Stimulated activated naive B cell treated with anti-CD40 and anti-IgM and Interleukin-4, amounts not matched to agents 10 μg/mL and 1 μg/mL and 100 μg/mL, for 72 hours (primary cell): Measurements from ENCODE around the gene RALGPS1.
A peak's percentile ranks its signal among the peaks of the same experiment; 100 is the strongest.

Experiments used
- ATAC-seq, 2 donors: fragments of 150-1000 bp; cut with Tn5 transposase; replicated peaks; 2 replicates each; pipeline ENCODE4 v1.10.0; 2021; ENCODE audit warnings: moderate library complexity in 1 of 2
- DNase-seq: peaks from one replicate; pipeline ENCODE4 v3.0.0; 2021
- H3K27ac Mint-ChIP-seq: one replicate; pipeline ENCODE4 v1.8.0; 2022; ENCODE audit warnings: mild to moderate bottlenecking, mixed read lengths
- H3K27me3 Mint-ChIP-seq, 2 donors: one replicate each; pipeline ENCODE4 v1.8.0; 2022; ENCODE audit warnings: mixed read lengths in 2 of 2
- H3K36me3 Mint-ChIP-seq, 2 donors: one replicate each; pipeline ENCODE4 v1.8.0; 2022; ENCODE audit warnings: mixed read lengths in 2 of 2, mild to moderate bottlenecking in 1 of 2
- H3K4me1 Mint-ChIP-seq, 2 donors: one replicate each; pipeline ENCODE4 v1.8.0; 2022; ENCODE audit warnings: mixed read lengths in 2 of 2, mild to moderate bottlenecking in 1 of 2
- H3K4me3 Mint-ChIP-seq, 2 donors: one replicate each; pipeline ENCODE4 v1.8.0; 2022; ENCODE audit warnings: mild to moderate bottlenecking in 2 of 2, mixed read lengths in 2 of 2, moderate library complexity in 1 of 2
- H3K9me3 Mint-ChIP-seq, 2 donors: one replicate each; pipeline ENCODE4 v1.8.0; 2022; ENCODE audit warnings: mixed read lengths in 2 of 2, mild to moderate bottlenecking in 1 of 2

Gene RALGPS1

GRCh38 chr9:127225801-127226625 lies 311.4 kb downstream of the RALGPS1 start:
- peak overlapping the region; percentile 85 to 97 for H3K4me3 Mint-ChIP-seq
- H3K9me3 Mint-ChIP-seq: no peaks in the 10 kb centered on the region
- H3K27me3 Mint-ChIP-seq: peaks cover 7 to 10% of the 10 kb centered on the region in 2 donors
- H3K27ac Mint-ChIP-seq: peak overlapping the region; percentile 90
- H3K36me3 Mint-ChIP-seq: peaks cover 1 to 4% of the 10 kb centered on the region in 2 donors
- peak in 1 of 2 donors; percentile 37 for ATAC-seq
- DNase-seq: peak; percentile 13
- peaks cover 25 to 32% of the 10 kb centered on the region in 2 donors for H3K4me1 Mint-ChIP-seq

GRCh38 chr9:127229691-127230417 lies 315.3 kb downstream of the RALGPS1 start:
- H3K36me3 Mint-ChIP-seq: peaks cover 0 to 1% of the 10 kb centered on the region in 2 donors
- no peaks in the 10 kb centered on the region for H3K9me3 Mint-ChIP-seq

GRCh38 chr9:127231666-127232065 lies 317.1 kb downstream of the RALGPS1 start:
- Mint-ChIP-seq H3K27ac (no peak overlapping the region), H3K4me1 (peaks cover under 1 to 1% of the 10 kb centered on the region in 2 donors), H3K9me3 (no peaks in the 10 kb centered on the region), H3K4me3 (no peak overlapping the region), H3K36me3 (peaks cover 0 to 3% of the 10 kb centered on the region in 2 donors), H3K27me3 (peaks cover 6 to 13% of the 10 kb centered on the region in 2 donors)
- DNase-seq: no peak
- no peak for ATAC-seq

More at GRCh38 chr9:127229691-127230417, 315.3 kb downstream of the RALGPS1 start:
- Mint-ChIP-seq H3K27ac (no peak overlapping the region), H3K4me1 (peaks cover 10 to 12% of the 10 kb centered on the region in 2 donors), H3K4me3 (no peak overlapping the region), H3K27me3 (peaks cover 10% of the 10 kb centered on the region in 2 donors)
- ATAC-seq: no peak
- no peak for DNase-seq

- DNase-seq: no peak
- H3K36me3 Mint-ChIP-seq: peaks cover 0 to 3% of the 10 kb centered on the region in 2 donors
- no peak for ATAC-seq
- H3K27me3 Mint-ChIP-seq: peaks cover 6 to 11% of the 10 kb centered on the region in 2 donors
- no peak overlapping the region for H3K4me3 Mint-ChIP-seq
- H3K27ac Mint-ChIP-seq: no peak overlapping the region
- H3K4me1 Mint-ChIP-seq: no peaks in the 10 kb centered on the region
- H3K9me3 Mint-ChIP-seq: no peaks in the 10 kb centered on the region
These were observed 318.4 kb downstream of the RALGPS1 start for GRCh38 chr9:127232833-127233549.

GRCh38 chr9:127233550-127233949 lies 319.0 kb downstream of the RALGPS1 start:
- H3K9me3 Mint-ChIP-seq: no peaks in the 10 kb centered on the region
- H3K4me1 Mint-ChIP-seq: no peaks in the 10 kb centered on the region
- H3K27me3 Mint-ChIP-seq: peaks cover 6 to 11% of the 10 kb centered on the region in 2 donors
- H3K4me3 Mint-ChIP-seq: no peak overlapping the region
- ATAC-seq (no peak), DNase-seq (no peak)
- H3K36me3 Mint-ChIP-seq: peaks cover 0 to 3% of the 10 kb centered on the region in 2 donors
- H3K27ac Mint-ChIP-seq: no peak overlapping the region

- Mint-ChIP-seq H3K36me3 (peaks cover 0 to 2% of the 10 kb centered on the region in 2 donors), H3K27me3 (peaks cover 4 to 15% of the 10 kb centered on the region in 2 donors), H3K4me1 (no peaks in the 10 kb centered on the region), H3K4me3 (no peak overlapping the region), H3K9me3 (no peaks in the 10 kb centered on the region), H3K27ac (no peak overlapping the region)
- ATAC-seq (no peak), DNase-seq (no peak)
These were observed 319.4 kb downstream of the RALGPS1 start for GRCh38 chr9:127233989-127234388.

GRCh38 chr9:127237801-127238200 lies 323.2 kb downstream of the RALGPS1 start:
- ATAC-seq (no peak), DNase-seq (no peak)
- Mint-ChIP-seq H3K36me3 (peaks cover 0 to 2% of the 10 kb centered on the region in 2 donors), H3K27me3 (peaks cover 0 to 19% of the 10 kb centered on the region in 2 donors), H3K4me3 (no peak overlapping the region), H3K4me1 (no peaks in the 10 kb centered on the region), H3K27ac (peak overlapping the region; percentile 45), H3K9me3 (no peaks in the 10 kb centered on the region)

- ATAC-seq (no peak), DNase-seq (no peak)
- no peak overlapping the region for H3K4me3 Mint-ChIP-seq
- no peak overlapping the region for H3K27ac Mint-ChIP-seq
- peaks cover 10 to 16% of the 10 kb centered on the region in 2 donors for H3K4me1 Mint-ChIP-seq
- H3K36me3 Mint-ChIP-seq: no peaks in the 10 kb centered on the region
- H3K27me3 Mint-ChIP-seq: peaks cover 0 to 13% of the 10 kb centered on the region in 2 donors
- H3K9me3 Mint-ChIP-seq: peaks cover 0 to 1% of the 10 kb centered on the region in 2 donors
These were observed 326.8 kb downstream of the RALGPS1 start for GRCh38 chr9:127241354-127241753.

GRCh38 chr9:127244609-127245601 lies 330.3 kb downstream of the RALGPS1 start:
- Mint-ChIP-seq H3K4me3 (peak overlapping the region; percentile 92 to 96), H3K36me3 (no peaks in the 10 kb centered on the region), H3K9me3 (peaks cover 0 to 1% of the 10 kb centered on the region in 2 donors), H3K4me1 (peaks cover 10 to 17% of the 10 kb centered on the region in 2 donors), H3K27me3 (peaks cover 0 to 6% of the 10 kb centered on the region in 2 donors), H3K27ac (peak overlapping the region; percentile 96)
- ATAC-seq (peak; percentile 100), DNase-seq (peak; percentile 94)

- peaks cover 10 to 17% of the 10 kb centered on the region in 2 donors for H3K4me1 Mint-ChIP-seq
- H3K4me3 Mint-ChIP-seq: peak overlapping the region; percentile 92 to 96
- no peak overlapping the region for H3K27ac Mint-ChIP-seq
- ATAC-seq: no peak
- peaks cover 0 to 6% of the 10 kb centered on the region in 2 donors for H3K27me3 Mint-ChIP-seq
- no peak for DNase-seq
- H3K9me3 Mint-ChIP-seq: peaks cover 0 to 1% of the 10 kb centered on the region in 2 donors
- H3K36me3 Mint-ChIP-seq: peaks cover 0 to 2% of the 10 kb centered on the region in 2 donors
These were observed 331.1 kb downstream of the RALGPS1 start for GRCh38 chr9:127245637-127246164.

- no peak overlapping the region for H3K4me3 Mint-ChIP-seq
- no peak for DNase-seq
- peaks cover 10 to 17% of the 10 kb centered on the region in 2 donors for H3K4me1 Mint-ChIP-seq
- H3K36me3 Mint-ChIP-seq: peaks cover 0 to 2% of the 10 kb centered on the region in 2 donors
- no peak for ATAC-seq
- H3K27me3 Mint-ChIP-seq: peaks cover 0 to 7% of the 10 kb centered on the region in 2 donors
- H3K9me3 Mint-ChIP-seq: peaks cover 0 to 1% of the 10 kb centered on the region in 2 donors
- no peak overlapping the region for H3K27ac Mint-ChIP-seq
These were observed 333.7 kb downstream of the RALGPS1 start for GRCh38 chr9:127248241-127248640.

- Mint-ChIP-seq H3K4me1 (peaks cover 8 to 15% of the 10 kb centered on the region in 2 donors), H3K9me3 (no peaks in the 10 kb centered on the region), H3K27me3 (peaks cover 0 to 13% of the 10 kb centered on the region in 2 donors), H3K36me3 (peaks cover 0 to 4% of the 10 kb centered on the region in 2 donors), H3K27ac (no peak overlapping the region), H3K4me3 (no peak overlapping the region)
- DNase-seq (no peak), ATAC-seq (no peak)
These were observed 335.3 kb downstream of the RALGPS1 start for GRCh38 chr9:127249877-127250276.

- Mint-ChIP-seq H3K36me3 (peaks cover 0 to 4% of the 10 kb centered on the region in 2 donors), H3K27ac (no peak overlapping the region), H3K4me1 (peaks cover 3 to 5% of the 10 kb centered on the region in 2 donors), H3K9me3 (no peaks in the 10 kb centered on the region), H3K27me3 (peaks cover 0 to 11% of the 10 kb centered on the region in 2 donors), H3K4me3 (no peak overlapping the region)
- ATAC-seq (no peak), DNase-seq (no peak)
These were observed 336.4 kb downstream of the RALGPS1 start for GRCh38 chr9:127250896-127251391.
